ENCODE measurements around the gene CBX3.
"Not testable (repeated sequence)": the region's sequence is repeated elsewhere in the genome, so short reads cannot be mapped to it uniquely, and the experiment has no call there.

CBX3 gene

GRCh38 chr7:26201247-26202018, at the start of gene CBX3:
Gene CBX3 (plus strand): TSS chr7:26201745. CDS start chr7:26202999, 1,254 bp downstream.
- DNase-seq (ENCODE audit: low read depth in 3 of 3), result peak; percentile 77 to 95 (median 78)

- peak; percentile 64 to 83 (median 72) for DNase-seq (ENCODE audit: low read depth in 3 of 3)
These were observed 49.4 kb upstream of the CBX3 start, which contains the start of gene NFE2L3 for GRCh38 chr7:26151953-26152781. Gene NFE2L3 (plus strand): TSS chr7:26152198. CDS start chr7:26152499, 301 bp downstream.

- peak in 1 of 3 experiments; percentile 36 for DNase-seq (ENCODE audit: low read depth in 3 of 3)
These were observed 48.7 kb upstream of the CBX3 start for GRCh38 chr7:26152782-26153240.

GRCh38 chr7:26153241-26153822, 48.2 kb upstream of the CBX3 start:
- DNase-seq (ENCODE audit: low read depth in 3 of 3), result peak in 1 of 3 experiments; percentile 28

GRCh38 chr7:26153823-26154783, 47.4 kb upstream of the CBX3 start:
- peak in 2 of 3 experiments; percentile 8 to 26 for DNase-seq (ENCODE audit: low read depth in 3 of 3)

GRCh38 chr7:26155531-26156375, 45.8 kb upstream of the CBX3 start:
- DNase-seq (ENCODE audit: low read depth in 3 of 3), result no peak

GRCh38 chr7:26156451-26157420, 44.8 kb upstream of the CBX3 start:
- DNase-seq (ENCODE audit: low read depth in 3 of 3), result peak; percentile 30 to 57 (median 54)

- DNase-seq (ENCODE audit: low read depth in 3 of 3), result no peak
These were observed 43.9 kb upstream of the CBX3 start for GRCh38 chr7:26157520-26158105.

GRCh38 chr7:26159243-26159642, 42.3 kb upstream of the CBX3 start:
- DNase-seq (ENCODE audit: low read depth in 3 of 3), result no peak

- DNase-seq (ENCODE audit: low read depth in 3 of 3), result no peak
These were observed 40.6 kb upstream of the CBX3 start for GRCh38 chr7:26160896-26161295.

- DNase-seq (ENCODE audit: low read depth in 3 of 3), result no peak
These were observed 39.1 kb upstream of the CBX3 start for GRCh38 chr7:26162431-26162830.

- not testable (repeated sequence) for DNase-seq (ENCODE audit: low read depth in 3 of 3)
These were observed 37.7 kb upstream of the CBX3 start for GRCh38 chr7:26163804-26164203.

- DNase-seq (ENCODE audit: low read depth in 3 of 3), result no peak
These were observed 35.4 kb upstream of the CBX3 start for GRCh38 chr7:26165950-26166683.

- DNase-seq (ENCODE audit: low read depth in 3 of 3), result no peak
These were observed 34.8 kb upstream of the CBX3 start for GRCh38 chr7:26166684-26167266.

GRCh38 chr7:26167303-26167934, 34.1 kb upstream of the CBX3 start:
- no peak for DNase-seq (ENCODE audit: low read depth in 3 of 3)

GRCh38 chr7:26168458-26169023, 33.0 kb upstream of the CBX3 start:
- DNase-seq (ENCODE audit: low read depth in 3 of 3), result no peak

GRCh38 chr7:26169271-26169670, 32.3 kb upstream of the CBX3 start:
- DNase-seq (ENCODE audit: low read depth in 3 of 3), result no peak

Measured in stimulated activated CD4-positive, alpha-beta T cell treated with anti-CD3 and anti-CD28 coated beads, TNF-alpha, amount 100 ng/mL, for 24 hours (primary cell).